WERI-Rb-1 (cell line): ENCODE results near the gene LYST.

Source experiments
- DNase-seq: peaks from one replicate; pipeline ENCODE4 v3.0.0-alpha.2; 2020
- H3K27ac ChIP-seq: fragments of 250-450 bp; sonication (Bioruptor Pico); 2 replicates; pipeline ENCODE4 v1.5.1; 2020; ENCODE audit warnings: mild to moderate bottlenecking, moderate library complexity
- H3K27me3 ChIP-seq: fragments of 250-450 bp; sonication (Bioruptor Pico); 2 replicates; pipeline ENCODE4 v1.5.1; 2021; ENCODE audit warnings: mild to moderate bottlenecking, low read depth, moderate library complexity; ENCODE audit not compliant: insufficient read depth, severe bottlenecking
- H3K36me3 ChIP-seq: fragments of 250-450 bp; sonication (Bioruptor Pico); 2 replicates; pipeline ENCODE4 v1.5.1; 2020; ENCODE audit warnings: mild to moderate bottlenecking, moderate library complexity
- H3K4me3 ChIP-seq: 2 replicates; pipeline ENCODE4 v1.5.1; 2011; ENCODE audit warnings: low read depth, mild to moderate bottlenecking, control low read depth, low read length
- H3K9me3 ChIP-seq: fragments of 250-450 bp; sonication (Bioruptor Pico); 2 replicates; pipeline ENCODE4 v1.5.1; 2021; ENCODE audit warnings: mild to moderate bottlenecking, moderate library complexity; ENCODE audit not compliant: severe bottlenecking
- TF ChIP-seq, protein P1 (sequence below): IDR thresholded peaks from 2 replicates; pipeline ENCODE4 v1.5.1; 2011; ENCODE audit warnings: low read depth, mild to moderate bottlenecking, control low read depth, inconsistent platforms, low read length

The LYST gene

DNA sequence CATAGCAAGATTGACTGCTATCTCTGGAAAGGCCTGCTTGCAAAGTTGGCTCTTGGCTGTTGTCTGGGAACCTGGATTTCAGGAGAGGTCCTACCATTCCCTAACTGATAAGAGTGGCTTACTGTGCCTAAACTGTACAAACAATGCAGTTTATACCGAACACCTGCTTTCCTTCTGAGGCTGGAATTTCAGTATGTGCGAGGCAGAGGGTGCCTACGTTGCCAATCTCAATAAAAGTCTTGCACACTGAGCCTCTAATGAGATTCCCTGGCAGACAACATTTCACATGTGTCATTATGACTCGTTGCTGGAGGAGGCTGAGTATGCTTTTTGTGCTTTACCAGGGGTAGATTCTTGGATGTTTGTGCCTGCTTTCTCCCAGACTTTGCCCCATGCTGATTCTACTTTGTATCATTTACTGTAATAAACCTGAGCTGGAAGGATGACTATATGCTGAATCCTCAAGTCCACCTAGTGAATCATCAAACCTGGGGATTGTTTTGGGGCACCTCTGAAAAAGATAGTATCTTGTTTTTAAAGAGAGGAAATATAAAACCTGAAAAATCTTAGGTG lies 158.2 kb downstream of the LYST start:
- Histone ChIP-seq H3K9me3 (no peaks in the 10 kb centered on the region), H3K27ac (no peak overlapping the region), H3K36me3 (no peaks in the 10 kb centered on the region; the same call in 1 of the 2 replicates), H3K27me3 (no peaks in the 10 kb centered on the region), H3K4me3 (no peak overlapping the region)
- no peak for DNase-seq
- TF ChIP-seq, protein P1, sequence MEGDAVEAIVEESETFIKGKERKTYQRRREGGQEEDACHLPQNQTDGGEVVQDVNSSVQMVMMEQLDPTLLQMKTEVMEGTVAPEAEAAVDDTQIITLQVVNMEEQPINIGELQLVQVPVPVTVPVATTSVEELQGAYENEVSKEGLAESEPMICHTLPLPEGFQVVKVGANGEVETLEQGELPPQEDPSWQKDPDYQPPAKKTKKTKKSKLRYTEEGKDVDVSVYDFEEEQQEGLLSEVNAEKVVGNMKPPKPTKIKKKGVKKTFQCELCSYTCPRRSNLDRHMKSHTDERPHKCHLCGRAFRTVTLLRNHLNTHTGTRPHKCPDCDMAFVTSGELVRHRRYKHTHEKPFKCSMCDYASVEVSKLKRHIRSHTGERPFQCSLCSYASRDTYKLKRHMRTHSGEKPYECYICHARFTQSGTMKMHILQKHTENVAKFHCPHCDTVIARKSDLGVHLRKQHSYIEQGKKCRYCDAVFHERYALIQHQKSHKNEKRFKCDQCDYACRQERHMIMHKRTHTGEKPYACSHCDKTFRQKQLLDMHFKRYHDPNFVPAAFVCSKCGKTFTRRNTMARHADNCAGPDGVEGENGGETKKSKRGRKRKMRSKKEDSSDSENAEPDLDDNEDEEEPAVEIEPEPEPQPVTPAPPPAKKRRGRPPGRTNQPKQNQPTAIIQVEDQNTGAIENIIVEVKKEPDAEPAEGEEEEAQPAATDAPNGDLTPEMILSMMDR: no peak

- no peaks in the 10 kb centered on the region; the same call in 1 of the 2 replicates for H3K36me3 ChIP-seq
- no peak overlapping the region for H3K27ac ChIP-seq
- TF ChIP-seq, protein P1: no peak
- no peaks in the 10 kb centered on the region for H3K9me3 ChIP-seq
- H3K27me3 ChIP-seq: no peaks in the 10 kb centered on the region
- no peak for DNase-seq
- H3K4me3 ChIP-seq: no peak overlapping the region
Observed at GRCh38 chr1:235703506-235703905, 163.2 kb downstream of the LYST start.

DNA sequence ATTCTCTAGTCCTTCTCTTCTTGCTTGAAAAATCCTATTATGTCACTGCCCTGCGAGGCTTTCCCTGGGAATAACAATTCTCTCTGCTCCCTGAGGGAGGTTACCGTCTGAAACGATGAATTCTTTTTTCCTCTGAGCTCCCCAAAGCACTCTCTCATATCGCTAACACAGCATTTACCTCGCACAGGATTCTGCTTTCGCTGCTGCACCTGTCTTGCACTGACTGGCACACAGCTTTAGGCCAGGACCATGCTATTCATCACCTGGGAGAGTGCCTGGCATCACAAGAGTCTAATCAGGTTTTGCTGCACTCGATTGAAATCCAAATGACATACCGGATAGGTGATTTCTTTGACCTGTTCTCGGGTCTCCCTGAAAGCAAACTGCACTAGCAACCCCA lies 164.3 kb downstream of the LYST start:
- no peaks in the 10 kb centered on the region for H3K27me3 ChIP-seq
- no peaks in the 10 kb centered on the region for H3K9me3 ChIP-seq
- H3K27ac ChIP-seq: no peak overlapping the region
- TF ChIP-seq, protein P1: no peak
- H3K36me3 ChIP-seq: no peaks in the 10 kb centered on the region
- H3K4me3 ChIP-seq: no peak overlapping the region
- no peak for DNase-seq

DNA sequence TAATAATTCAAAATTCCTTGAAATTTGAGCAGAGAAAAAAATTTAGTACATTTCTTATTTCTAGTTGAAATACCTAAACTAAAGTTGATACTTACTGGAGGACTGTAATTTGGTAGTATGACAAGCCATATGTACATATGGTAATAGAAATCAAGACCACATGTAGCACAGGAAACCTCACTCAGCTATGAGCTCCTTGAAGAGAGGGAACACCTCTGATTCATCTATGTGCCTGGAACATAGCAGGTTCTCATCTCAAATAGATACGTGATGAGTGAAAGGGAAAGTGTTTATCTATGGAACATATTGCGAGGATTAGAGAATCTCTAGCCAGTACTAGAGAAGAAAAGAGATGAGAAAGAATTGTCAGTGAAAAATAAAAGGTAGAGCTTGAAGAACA lies 169.2 kb downstream of the LYST start:
- DNase-seq: no peak
- TF ChIP-seq, protein P1: no peak
- Histone ChIP-seq H3K4me3 (no peak overlapping the region), H3K9me3 (no peaks in the 10 kb centered on the region), H3K36me3 (no peaks in the 10 kb centered on the region), H3K27ac (no peak overlapping the region), H3K27me3 (no peaks in the 10 kb centered on the region)

- DNase-seq: no peak
- no peaks in the 10 kb centered on the region for H3K9me3 ChIP-seq
- TF ChIP-seq, protein P1: no peak
- H3K4me3 ChIP-seq: no peak overlapping the region
- H3K27ac ChIP-seq: no peak overlapping the region
- H3K27me3 ChIP-seq: no peaks in the 10 kb centered on the region
- H3K36me3 ChIP-seq: no peaks in the 10 kb centered on the region
Observed at GRCh38 chr1:235689356-235689755, 177.3 kb downstream of the LYST start.

- Histone ChIP-seq H3K36me3 (no peaks in the 10 kb centered on the region), H3K27me3 (no peaks in the 10 kb centered on the region), H3K9me3 (no peaks in the 10 kb centered on the region), H3K4me3 (no peak overlapping the region), H3K27ac (no peak overlapping the region)
- no peak for DNase-seq
- TF ChIP-seq, protein P1: no peak
Observed at GRCh38 chr1:235688096-235688495, 178.6 kb downstream of the LYST start.
